H4 (cell line): ENCODE results near the gene TTC13. TPM values are rescaled to one million over a fixed set of nuclear protein-coding genes. Genes with fewer than 3 reads are reported as not detected.
A peak's percentile ranks its signal among the peaks of the same experiment; 100 is the strongest.

ENCODE experiments used
- DNase-seq: peaks from one replicate; pipeline ENCODE4 v3.0.0-alpha.2; 2015; ENCODE audit warnings: low spot score
- total RNA-seq: library from RNA; depleted of rRNA; stranded (reverse); fragments of >200 nt; shearing (Covaris generic); gene quantifications from 2 replicates; pipeline ENCODE4 v1.2.3, GENCODE V29; 2014

TTC13 gene
- total RNA-seq, 1 experiment from 2014 or later, result 8.3 TPM

GRCh38 chr1:230909974-230910754 is 68.5 kb downstream of the TTC13 start:
- no peak for DNase-seq

GRCh38 chr1:230907472-230908205 is 71.0 kb downstream of the TTC13 start:
- DNase-seq, result no peak

- DNase-seq, result no peak
These were observed 72.4 kb downstream of the TTC13 start for GRCh38 chr1:230906226-230906625.

- peak; percentile 37 for DNase-seq
These were observed 72.9 kb downstream of the TTC13 start for GRCh38 chr1:230905733-230906132.

- DNase-seq, result no peak
These were observed 76.2 kb downstream of the TTC13 start for GRCh38 chr1:230902349-230902923.

- no peak for DNase-seq
These were observed 77.0 kb downstream of the TTC13 start for GRCh38 chr1:230901671-230902070.

- DNase-seq, result no peak
These were observed 77.7 kb downstream of the TTC13 start for GRCh38 chr1:230900984-230901383.

GRCh38 chr1:230899841-230900251 is 78.8 kb downstream of the TTC13 start:
- DNase-seq, result no peak

GRCh38 chr1:230898748-230899147 is 79.9 kb downstream of the TTC13 start:
- no peak for DNase-seq

GRCh38 chr1:230898144-230898543 is 80.5 kb downstream of the TTC13 start:
- DNase-seq, result no peak

GRCh38 chr1:230896779-230897178 is 81.9 kb downstream of the TTC13 start:
- DNase-seq, result no peak

- no peak for DNase-seq
These were observed 83.2 kb downstream of the TTC13 start for GRCh38 chr1:230895452-230895851.

- no peak for DNase-seq
These were observed 84.0 kb downstream of the TTC13 start for GRCh38 chr1:230894664-230895063.

- DNase-seq, result no peak
These were observed 84.6 kb downstream of the TTC13 start for GRCh38 chr1:230894032-230894431.

GRCh38 chr1:230892018-230892491 is 86.6 kb downstream of the TTC13 start:
- DNase-seq, result no peak

GRCh38 chr1:230891413-230891812 is 87.2 kb downstream of the TTC13 start:
- no peak for DNase-seq

- DNase-seq, result no peak
These were observed 94.0 kb downstream of the TTC13 start for GRCh38 chr1:230884646-230885045.

- DNase-seq, result no peak
These were observed 94.7 kb downstream of the TTC13 start for GRCh38 chr1:230883967-230884366.

- DNase-seq, result no peak
These were observed 98.9 kb downstream of the TTC13 start for GRCh38 chr1:230879778-230880177.

- DNase-seq, result no peak
These were observed 100.1 kb downstream of the TTC13 start for GRCh38 chr1:230878591-230878990.

- no peak for DNase-seq
These were observed 100.6 kb downstream of the TTC13 start for GRCh38 chr1:230877924-230878590.
